Motor neuron (in vitro differentiated cells): ENCODE data around the gene RBPJ. TPM values are rescaled to one million over a fixed set of nuclear protein-coding genes. Genes with fewer than 3 reads are reported as not detected.

ENCODE experiments used
- ATAC-seq, 8 experiments: fragments of 200-7000 bp; cut with Tn5 transposase; replicated peaks in 6 of 8; 2 replicates each; pipeline ENCODE4 v1.8.0; 2021; ENCODE audit warnings: mild to moderate bottlenecking in 8 of 8, moderate library complexity in 8 of 8
- H3K27ac ChIP-seq, 2 donors: fragments of 250-450 bp; sonication (Bioruptor Pico); 2 replicates each; pipeline ENCODE4 v1.9.0; 2021; ENCODE audit warnings: antibody characterized with exemption in 2 of 2, mild to moderate bottlenecking in 2 of 2, moderate library complexity in 1 of 2
- H3K4me1 ChIP-seq, 2 donors: fragments of 250-450 bp; sonication (Bioruptor Pico); replicated peaks in 1 of 2; 2 replicates each; pipeline ENCODE4 v1.6.1; 2021; ENCODE audit warnings: antibody characterized with exemption in 2 of 2, mild to moderate bottlenecking in 2 of 2, moderate library complexity in 1 of 2
- H3K4me3 ChIP-seq, 5 donors: fragments of 250-450 bp; sonication (Bioruptor Pico); 2 replicates each; pipeline ENCODE4 v1.9.0; 2021; ENCODE audit warnings: antibody characterized with exemption in 5 of 5, mild to moderate bottlenecking in 5 of 5, moderate library complexity in 4 of 5
- WGBS, 10 experiments: fragments of 450-650 bp; shearing (Covaris generic); methylation state at CpG; one replicate each; pipeline ENCODE4 v1.0.0; 2022; 5-methylcytosine and 5-hydroxymethylcytosine counted together
- in situ Hi-C, 9 experiments: fragments of 400-800 bp; cut with MboI; loops; one replicate each; pipeline ENCODE4 v1.15.0; 2021; ENCODE audit warnings: low sequenced_read_pairs in 9 of 9, low pct_unique_long_range_greater_than_20kb in 2 of 9; ENCODE audit not compliant: unreplicated experiment in 9 of 9
- total RNA-seq, 8 experiments: library from RNA; unstranded; fragments of 300-600 nt; gene quantifications; 2 replicates each; pipeline versions ENCODE4 v1.2.3 to v1.2.4, GENCODE V29; 2022

The RBPJ gene
- total RNA-seq, 8 experiments from 2014 or later, result 41.2 to 80.6 (median 62.4) TPM

DNA sequence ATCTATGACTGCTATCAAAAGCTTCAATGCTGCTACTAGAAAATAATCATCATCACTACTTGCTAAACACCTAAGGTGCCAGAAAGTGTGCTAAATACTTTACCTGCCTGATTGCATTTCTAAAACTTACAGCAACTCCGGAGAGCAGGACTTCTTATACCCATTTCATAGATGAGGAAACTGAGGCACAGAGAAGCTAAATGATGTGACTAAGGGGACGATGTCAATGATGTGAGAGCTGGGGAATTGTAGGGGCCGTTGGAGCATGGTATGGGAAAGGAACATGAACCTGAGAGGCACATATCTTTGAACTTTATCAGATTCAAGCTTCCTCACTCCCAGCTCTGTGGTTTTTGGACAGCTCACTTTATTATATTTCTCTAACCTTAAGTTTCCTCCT, 130.8 kb downstream of the RBPJ start:
- H3K27ac ChIP-seq, result no peak overlapping the region
- in situ Hi-C loops, result loop anchor here in 3 of 9 experiments (25.0 kb wide), 2 partner anchors 261 to 561 kb away; no protein-coding TSS in a partner anchor

DNA sequence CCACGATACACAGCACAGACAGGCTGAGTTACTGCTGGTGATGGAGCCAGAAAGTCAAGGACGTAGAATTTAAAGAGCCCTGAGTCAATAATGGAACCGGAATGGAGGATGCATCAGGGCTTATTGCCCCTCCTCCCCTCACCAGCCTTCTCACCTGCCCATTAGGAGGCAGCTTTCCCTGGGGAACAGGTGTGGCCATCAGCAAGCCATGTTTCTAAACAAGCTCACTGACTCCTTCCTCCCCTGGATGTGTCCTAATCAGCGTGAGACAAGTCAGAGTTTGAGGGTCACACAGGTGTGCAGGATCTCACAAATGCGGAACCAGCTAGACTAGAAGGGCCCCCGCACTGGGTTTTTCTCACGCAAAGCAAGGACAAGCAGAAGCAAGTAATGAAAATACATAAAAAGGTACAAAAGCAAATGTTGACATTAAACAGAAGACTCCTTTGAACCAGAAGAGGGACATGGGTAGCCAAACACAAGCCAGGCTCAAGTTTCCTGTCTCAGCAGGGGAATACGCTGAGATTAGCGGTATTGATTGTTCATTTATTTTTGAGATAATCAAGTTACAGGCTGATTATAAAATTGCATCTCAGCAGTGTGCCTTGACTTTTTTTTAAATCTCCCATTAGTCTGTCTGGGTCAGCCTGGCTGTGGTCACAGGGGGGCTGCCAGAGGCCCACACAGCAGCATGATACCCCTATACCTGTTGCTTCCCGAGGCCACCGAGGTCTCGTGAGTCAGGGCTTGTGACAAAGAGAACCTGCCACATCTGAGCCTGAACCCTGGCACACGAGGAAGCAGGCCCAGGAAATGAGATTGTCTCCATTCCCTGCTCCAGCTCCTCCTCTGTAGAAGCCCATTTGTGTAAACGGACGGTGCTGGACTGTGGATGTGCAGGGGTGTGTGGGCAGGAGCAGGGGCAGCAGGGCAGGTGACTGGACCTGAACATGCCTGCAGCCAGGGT, 132.0 kb downstream of the RBPJ start:
- WGBS, 10 experiments, result 54 to 100% (median 86%) methylated on average over 2 to 15 of the region's 15 CpGs; no CpG with 5 or more reads in 2 of the 10 experiments
- in situ Hi-C loops, result loop anchor here in 3 of 9 experiments (25.0 kb wide), 2 partner anchors 259 to 559 kb away; no protein-coding TSS in a partner anchor
- no peak overlapping the region for H3K4me3 ChIP-seq
- ATAC-seq, result peak in 1 of 8 experiments; percentile 55
- no peaks in the 10 kb centered on the region for H3K4me1 ChIP-seq
- no peak overlapping the region for H3K27ac ChIP-seq

More for the DNA sequence above, 130.8 kb downstream of the RBPJ start:
- Histone ChIP-seq H3K4me1 (no peaks in the 10 kb centered on the region), H3K4me3 (no peak overlapping the region)
- WGBS, 10 experiments, result 50 to 92% (median 76%) methylated on average over 1 to 3 of the region's 3 CpGs; no CpG with 5 or more reads in 3 of the 10 experiments
- ATAC-seq, result no peak

DNA sequence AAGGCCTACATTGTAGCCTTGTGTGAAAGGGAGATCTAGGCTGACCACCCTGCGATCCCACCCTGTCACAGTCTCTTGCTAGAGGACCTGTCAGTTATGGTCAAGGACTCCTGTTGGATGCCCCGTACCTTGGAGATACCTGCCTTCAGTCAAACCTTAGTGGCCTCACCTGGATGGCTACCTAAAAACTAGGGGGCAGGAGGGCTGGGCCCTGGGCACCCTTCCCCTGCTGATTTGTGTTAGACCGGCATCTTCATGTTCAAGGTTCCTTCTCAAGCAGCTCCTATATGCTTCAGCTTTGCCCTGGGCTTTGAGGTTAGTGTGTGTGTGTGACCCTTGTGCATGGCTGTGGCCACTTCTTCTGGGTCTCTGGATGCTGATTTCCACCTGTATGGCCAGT, 134.1 kb downstream of the RBPJ start:
- 80 to 100% (median 96%) methylated on average over 1 to 2 of the region's 3 CpGs; no CpG with 5 or more reads in 6 of the 10 experiments for WGBS, 10 experiments
- in situ Hi-C loops, result loop anchor here in 3 of 9 experiments (25.0 kb wide), 2 partner anchors 257 to 557 kb away; no protein-coding TSS in a partner anchor
- no peak for ATAC-seq
- Histone ChIP-seq H3K4me3 (no peak overlapping the region), H3K4me1 (no peaks in the 10 kb centered on the region), H3K27ac (no peak overlapping the region)

DNA sequence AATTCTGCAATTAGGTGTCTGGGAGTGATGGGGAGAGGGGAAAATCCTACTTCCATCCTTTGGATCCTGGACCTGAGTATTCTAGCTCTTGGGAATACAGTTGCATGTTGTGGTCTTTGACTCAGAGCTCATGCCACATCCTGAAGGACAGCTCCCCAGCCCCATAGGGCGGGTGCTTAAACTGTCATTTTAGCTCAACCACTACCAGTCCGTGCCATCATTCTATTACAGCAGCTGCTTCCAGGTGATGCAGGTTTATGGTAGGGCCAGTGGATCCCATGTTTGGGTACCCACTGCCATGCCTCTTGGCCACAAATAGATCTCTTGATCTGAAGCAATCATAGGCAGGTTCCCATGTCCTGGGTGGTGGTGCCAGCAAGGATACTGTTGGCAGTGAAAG, 134.8 kb downstream of the RBPJ start:
- Histone ChIP-seq H3K4me1 (no peaks in the 10 kb centered on the region), H3K4me3 (no peak overlapping the region), H3K27ac (no peak overlapping the region)
- WGBS, 10 experiments, result 38 to 83% (median 82%) methylated on average over 1 to 2 of the region's 2 CpGs; no CpG with 5 or more reads in 6 of the 10 experiments
- in situ Hi-C loops, result loop anchor here in 3 of 9 experiments (25.0 kb wide), 2 partner anchors 257 to 557 kb away; no protein-coding TSS in a partner anchor
- no peak for ATAC-seq

DNA sequence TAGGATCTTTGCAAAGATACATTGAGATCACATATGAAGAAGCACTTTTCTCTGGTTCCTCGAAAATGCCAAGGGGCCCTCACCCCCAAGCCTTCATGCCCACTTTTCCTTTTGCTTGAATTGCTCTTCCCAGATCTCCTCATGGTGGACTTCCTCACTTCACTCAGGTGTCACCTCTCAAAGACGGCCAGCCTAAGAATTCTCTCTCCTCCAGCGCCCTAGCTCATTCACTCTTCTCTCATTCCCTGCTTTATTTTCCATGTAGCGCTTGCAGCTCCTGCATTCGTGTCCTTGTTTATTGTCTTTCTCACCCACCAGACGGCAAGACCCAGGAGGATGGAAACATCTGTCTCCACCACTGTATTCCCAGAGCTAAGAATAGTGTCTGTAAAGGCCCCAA, 136.6 kb downstream of the RBPJ start:
- in situ Hi-C loops, result loop anchor here in 3 of 9 experiments (25.0 kb wide), 2 partner anchors 255 to 555 kb away; no protein-coding TSS in a partner anchor
- 60 to 100% (median 91%) methylated on average over 1 to 6 of the region's 6 CpGs; no CpG with 5 or more reads in 1 of the 10 experiments for WGBS, 10 experiments
- Histone ChIP-seq H3K27ac (no peak overlapping the region), H3K4me3 (no peak overlapping the region), H3K4me1 (no peaks in the 10 kb centered on the region)
- no peak for ATAC-seq

DNA sequence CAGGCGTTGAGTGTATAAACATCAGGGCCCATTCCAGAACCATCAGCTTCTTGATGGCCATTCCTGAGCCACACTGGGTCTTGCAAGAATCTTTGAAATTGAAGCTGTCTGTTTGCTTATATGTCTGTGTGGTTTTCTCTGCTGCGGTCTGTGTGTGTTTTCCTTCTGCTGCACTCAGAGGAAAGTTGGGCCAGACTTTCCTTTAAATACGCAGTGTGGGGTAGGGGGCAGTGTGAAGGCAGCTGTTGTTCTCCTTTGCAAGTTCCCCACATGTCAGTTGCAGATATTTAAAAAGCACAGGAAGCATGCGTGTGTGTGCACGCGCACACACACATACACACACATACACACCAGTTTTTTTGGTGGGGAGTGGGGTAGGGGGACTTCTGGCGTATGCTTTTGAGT, 137.3 kb downstream of the RBPJ start:
- no peak overlapping the region for H3K27ac ChIP-seq
- 17 to 100% (median 87%) methylated on average over 1 to 5 of the region's 7 CpGs; no CpG with 5 or more reads in 2 of the 10 experiments for WGBS, 10 experiments
- peak in 1 of 8 experiments; percentile 70 for ATAC-seq
- in situ Hi-C loops, result loop anchor here in 3 of 9 experiments (25.0 kb wide), 2 partner anchors 254 to 554 kb away; no protein-coding TSS in a partner anchor
- H3K4me1 ChIP-seq, result no peaks in the 10 kb centered on the region
- H3K4me3 ChIP-seq, result no peak overlapping the region

DNA sequence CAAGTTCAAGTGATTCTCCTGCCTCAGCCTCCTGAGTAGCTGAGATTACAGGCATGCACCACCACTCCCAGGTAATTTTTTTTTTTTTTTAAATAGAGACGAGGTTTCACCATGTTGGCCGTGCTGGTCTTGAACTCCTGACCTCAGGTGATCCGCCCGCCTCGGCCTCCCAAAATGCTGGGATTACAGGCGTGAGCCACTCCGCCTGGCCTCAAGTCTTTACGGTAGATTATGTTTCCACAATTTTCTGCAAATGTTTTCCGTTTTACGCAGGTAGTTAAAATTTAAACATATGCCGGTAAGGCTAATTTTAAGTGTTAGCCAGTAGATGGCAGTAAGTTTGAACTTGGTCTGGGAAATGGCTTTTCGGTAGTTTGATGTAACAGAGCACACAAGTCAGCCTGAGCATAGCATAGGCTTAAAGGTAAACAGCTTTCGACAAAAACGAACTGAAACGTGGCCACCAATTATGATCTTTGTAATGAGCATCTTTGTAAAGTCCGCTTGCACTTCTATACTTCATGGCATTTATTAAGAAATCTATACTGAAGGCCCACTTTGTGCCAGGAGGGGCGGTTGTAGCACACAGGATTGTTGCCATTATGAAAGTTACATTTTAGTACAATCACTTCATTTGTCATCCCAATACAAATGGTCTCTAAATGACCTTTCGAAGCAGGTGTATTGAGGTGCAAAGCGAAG, 138.4 kb downstream of the RBPJ start:
- Histone ChIP-seq H3K4me3 (no peak overlapping the region), H3K4me1 (no peaks in the 10 kb centered on the region), H3K27ac (no peak overlapping the region)
- in situ Hi-C loops, result loop anchor here in 3 of 9 experiments (25.0 kb wide), 2 partner anchors 253 to 553 kb away; no protein-coding TSS in a partner anchor
- peak in 3 of 8 experiments; percentile 75 to 82 (median 78) for ATAC-seq
- 10 to 100% (median 41%) methylated on average over 1 to 17 of the region's 19 CpGs for WGBS, 10 experiments

DNA sequence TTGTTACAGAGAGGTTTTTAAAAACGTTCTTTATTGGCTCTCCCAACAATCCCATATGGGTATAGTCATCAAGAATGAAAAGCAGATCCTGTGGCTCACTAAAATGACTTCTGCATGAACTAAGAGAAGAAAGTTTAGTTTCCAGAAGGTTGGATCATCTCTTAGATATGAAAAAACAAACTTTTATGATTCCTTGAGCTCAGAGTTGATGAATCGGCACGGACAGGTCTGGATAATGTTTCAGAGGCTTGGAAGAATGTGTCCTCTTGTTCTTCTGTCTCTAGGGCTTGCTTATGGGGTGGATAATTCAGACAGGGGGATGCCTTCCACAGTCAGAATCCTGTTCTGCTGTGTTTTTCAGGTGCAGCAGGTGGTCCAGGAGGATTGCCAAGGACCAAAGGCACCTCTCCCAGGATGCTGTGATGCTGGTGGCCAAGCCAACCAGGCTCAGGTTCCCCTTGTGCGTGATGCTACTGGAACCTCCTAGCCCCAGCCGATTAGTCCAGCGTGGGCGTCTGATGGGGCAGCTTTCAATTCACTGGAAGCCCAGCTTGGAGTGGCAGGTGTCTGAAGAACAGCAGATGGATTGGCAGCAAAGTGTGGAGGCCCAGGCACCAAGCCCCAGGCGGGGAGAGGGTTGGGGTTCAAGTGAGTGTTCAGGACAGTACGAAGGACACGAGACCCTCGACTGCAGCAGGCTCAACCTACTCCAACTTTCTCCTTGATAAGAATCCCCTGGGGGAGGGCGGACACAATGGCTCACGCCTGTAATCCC, 139.1 kb downstream of the RBPJ start:
- in situ Hi-C loops, result loop anchor here in 3 of 9 experiments (25.0 kb wide), 2 partner anchors 252 to 552 kb away; no protein-coding TSS in a partner anchor
- ATAC-seq, result no peak
- no peak overlapping the region for H3K27ac ChIP-seq
- H3K4me1 ChIP-seq, result no peaks in the 10 kb centered on the region
- H3K4me3 ChIP-seq, result no peak overlapping the region
- WGBS, 10 experiments, result 30 to 96% (median 83%) methylated on average over 1 to 8 of the region's 13 CpGs; no CpG with 5 or more reads in 1 of the 10 experiments

DNA sequence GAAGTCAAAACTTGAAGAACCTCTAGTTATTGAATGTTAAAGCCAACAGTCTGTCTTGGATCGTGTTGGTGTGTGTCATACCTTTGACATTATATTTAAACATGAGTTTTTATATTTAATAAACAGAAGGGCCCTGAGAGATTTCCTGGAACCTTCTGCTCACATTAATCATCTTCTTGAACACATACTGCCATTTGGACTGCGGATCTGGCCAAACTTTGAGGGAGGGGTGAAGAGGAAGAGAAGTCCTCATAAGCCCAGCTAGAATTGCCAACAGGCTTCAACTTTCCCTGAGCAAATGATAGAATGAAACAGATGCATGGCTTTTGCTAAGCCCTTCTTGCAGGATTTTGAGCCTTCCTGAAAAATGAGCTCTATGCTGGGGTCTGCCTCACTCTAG, 142.1 kb downstream of the RBPJ start:
- no peak overlapping the region for H3K27ac ChIP-seq
- no peak overlapping the region for H3K4me3 ChIP-seq
- WGBS, 10 experiments, result 31 to 100% (median 79%) methylated on average over 1 to 2 of the region's 2 CpGs; no CpG with 5 or more reads in 3 of the 10 experiments
- ATAC-seq, result no peak
- in situ Hi-C loops, result loop anchor here in 3 of 9 experiments (25.0 kb wide), 2 partner anchors 249 to 549 kb away; no protein-coding TSS in a partner anchor
- H3K4me1 ChIP-seq, result no peaks in the 10 kb centered on the region

DNA sequence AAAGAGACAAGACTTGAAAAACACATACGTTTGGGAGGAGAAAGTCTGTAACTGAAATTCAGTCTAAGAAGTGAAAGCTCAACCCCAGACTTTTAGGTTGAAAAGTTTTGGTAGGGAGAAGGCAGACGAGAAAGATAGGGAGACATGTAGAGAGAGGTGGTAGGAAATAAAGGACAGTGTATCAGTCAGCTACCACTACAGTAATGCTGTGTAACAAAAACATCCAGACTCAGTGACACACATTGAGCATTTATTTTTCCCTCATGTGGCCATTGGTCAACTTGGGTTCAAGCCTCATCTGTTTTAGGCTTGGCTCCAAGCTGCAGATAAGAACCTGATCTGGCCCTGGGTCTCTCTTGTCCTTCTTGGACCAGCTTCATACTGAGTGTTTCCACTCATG, 142.6 kb downstream of the RBPJ start:
- peaks cover 0 to 4% of the 10 kb centered on the region in 2 donors for H3K4me1 ChIP-seq
- H3K4me3 ChIP-seq, result no peak overlapping the region
- no peak overlapping the region for H3K27ac ChIP-seq
- ATAC-seq, result no peak
- 0 to 92% (median 63%) methylated on average over 1 to 2 of the region's 2 CpGs; no CpG with 5 or more reads in 2 of the 10 experiments for WGBS, 10 experiments
- in situ Hi-C loops, result loop anchor here in 3 of 9 experiments (25.0 kb wide), 2 partner anchors 249 to 549 kb away; no protein-coding TSS in a partner anchor

DNA sequence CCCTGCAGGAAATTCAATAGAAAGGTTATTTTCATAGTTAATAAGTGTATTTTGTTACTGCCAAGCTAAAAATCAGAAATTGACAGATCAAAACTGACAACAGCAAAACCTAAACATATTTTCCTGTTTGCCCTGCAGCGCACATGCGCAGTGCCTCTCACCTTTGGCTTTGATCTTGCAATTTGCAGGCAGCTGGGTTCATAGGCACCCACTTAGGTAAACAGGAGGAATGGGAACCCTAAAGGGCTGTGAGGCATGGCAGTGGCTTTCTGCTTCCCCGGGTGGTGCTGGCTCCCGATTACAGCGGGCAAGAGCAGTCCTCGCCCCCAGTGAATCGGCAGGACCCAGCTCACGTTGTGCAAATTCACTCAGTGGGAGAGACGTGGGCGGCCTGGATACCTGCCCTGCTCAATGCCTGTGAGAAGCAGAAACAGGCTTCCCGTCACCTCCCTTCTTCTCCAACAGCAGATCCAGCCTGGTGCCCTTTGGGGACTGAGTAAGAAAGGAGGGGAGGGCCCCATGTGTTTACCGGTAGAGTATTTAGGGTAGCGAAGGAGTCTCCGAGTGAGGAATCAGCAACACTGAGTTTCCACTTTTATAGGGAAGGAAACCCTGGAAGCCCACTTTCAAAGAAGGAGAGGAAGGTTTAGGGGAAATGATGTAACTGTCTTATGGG, 143.7 kb downstream of the RBPJ start:
- Histone ChIP-seq H3K4me1 (peaks cover 0 to 6% of the 10 kb centered on the region in 2 donors), H3K27ac (no peak overlapping the region), H3K4me3 (no peak overlapping the region)
- WGBS, 10 experiments, result 92 to 100% (median 100%) methylated on average over 1 to 8 of the region's 14 CpGs; no CpG with 5 or more reads in 5 of the 10 experiments
- in situ Hi-C loops, result loop anchor here in 3 of 9 experiments (25.0 kb wide), 2 partner anchors 248 to 548 kb away; no protein-coding TSS in a partner anchor
- ATAC-seq, result no peak
